Measurements from ENCODE around the gene CFAP46. TPM values are rescaled to one million over a fixed set of nuclear protein-coding genes. Genes with fewer than 3 reads are reported as not detected.
"Not testable (repeated sequence)": the region's sequence is repeated elsewhere in the genome, so short reads cannot be mapped to it uniquely, and the experiment has no call there.

Gene CFAP46
- polyA plus RNA-seq, 1 of the 3 experiments (the other 2 are of a cell fraction) = 3.9 TPM

DNA sequence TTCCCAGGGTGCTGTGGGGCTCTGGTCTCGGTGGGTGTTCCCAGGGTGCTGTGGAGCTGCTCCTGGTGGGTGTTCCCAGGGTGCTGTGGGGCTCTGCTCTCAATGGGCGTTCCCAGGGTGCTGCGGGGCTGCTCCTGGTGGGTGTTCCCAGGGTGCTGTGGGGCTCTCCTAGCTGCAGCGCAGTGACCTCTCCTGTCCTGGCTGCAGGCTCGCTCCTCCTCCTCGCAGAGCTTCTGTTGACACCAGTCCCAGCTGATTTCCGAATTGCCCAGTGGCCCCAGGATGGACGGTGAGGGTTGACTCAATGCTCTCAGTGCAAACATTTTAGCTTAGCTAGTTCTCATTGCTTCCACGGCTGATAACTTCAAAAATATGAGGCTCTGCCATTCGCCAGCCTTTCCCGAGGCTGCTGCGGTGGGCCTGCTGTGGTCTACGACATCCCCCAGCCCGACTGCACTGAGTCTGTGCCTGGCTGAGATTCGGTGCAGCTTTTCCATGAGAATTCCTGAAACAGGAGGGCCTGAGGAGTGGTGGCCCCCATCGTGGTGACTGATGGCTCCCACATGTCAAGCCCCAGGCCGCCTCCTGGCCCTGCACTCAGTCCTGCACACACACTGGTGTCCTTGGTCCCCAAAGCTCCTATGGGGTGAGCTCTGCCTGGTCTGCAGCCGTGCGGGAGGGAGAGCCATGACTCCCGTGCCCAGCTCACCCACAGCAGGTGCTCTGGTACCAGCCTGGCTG, 98.1 kb downstream of the CFAP46 start:
- WGBS (ENCODE audit: low lambda C conversion rate) = 44% methylated on average over 8 of the region's 20 CpGs
- POLR2A ChIA-PET = no interaction called here
- Histone ChIP-seq H3K4me1 (ENCODE audit: control insufficient read depth in 1 of 2, insufficient read depth in 2 of 2, low read depth in 1 of 2, low read length in 1 of 2) (peaks cover 0 to 2% of the 10 kb centered on the region in 2 experiments; a peak in 1 of 4 replicates), H3K9me3 (peaks cover 7% of the 10 kb centered on the region; the same call in 1 of the 2 replicates), H3K4me2 (no peak overlapping the region), H3F3A (replicated peaks; ENCODE audit: insufficient read depth) (no peaks in the 10 kb centered on the region), H3K27me3 (ENCODE audit: insufficient read depth) (no peaks in the 10 kb centered on the region), H3K9ac (no peak overlapping the region), H3K27ac (ENCODE audit: low read depth in 2 of 2, low read length in 1 of 2) (no peak overlapping the region), H3K4me3 (ENCODE audit: low read depth in 2 of 2, low read length in 1 of 2) (no peak overlapping the region), H2AFZ (ENCODE audit: low read depth) (no peak overlapping the region), H3K79me2 (ENCODE audit: insufficient read depth) (no peaks in the 10 kb centered on the region), H4K20me1 (ENCODE audit: insufficient read depth) (no peaks in the 10 kb centered on the region), H3K36me3 (replicated peaks in 1 of 2; ENCODE audit: control insufficient read depth in 1 of 2, insufficient read depth in 2 of 2, low read length in 1 of 2) (no peaks in the 10 kb centered on the region), H3K9me2 (no peaks in the 10 kb centered on the region)
- CTCF ChIA-PET = interaction anchor here (0.6 to 1.5 kb wide), 3 partner anchors 31 to 192 kb away, joined by 3 to 4 read pairs (median 3); no protein-coding TSS in a partner anchor
- DNase-seq = no peak
- TF ChIP-seq ELF1 (IDR thresholded peaks at IDR 0.05) (no peak), FOXM1 (IDR thresholded peaks at IDR 0.05; ENCODE audit: low read depth) (no peak), IRF3 (IDR thresholded peaks at IDR 0.05; ENCODE audit: low read depth, low read length) (no peak), CHD2 (IDR thresholded peaks at IDR 0.05; ENCODE audit: low read length, partially characterized antibody) (no peak), ZBTB33 (IDR thresholded peaks at IDR 0.05; ENCODE audit: borderline replicate concordance, low read depth) (no peak), GABPA (IDR thresholded peaks at IDR 0.05; ENCODE audit: low read depth) (no peak), USF2 (IDR thresholded peaks at IDR 0.05; ENCODE audit: borderline replicate concordance, low read depth, low read length) (no peak), YY1 (IDR thresholded peaks at IDR 0.05; ENCODE audit: low read depth) (no peak), RCOR1 (IDR thresholded peaks at IDR 0.05; ENCODE audit: low read length) (no peak), TEAD4 (IDR thresholded peaks at IDR 0.05; ENCODE audit: borderline replicate concordance, insufficient read depth) (no peak), FOSL2 (IDR thresholded peaks at IDR 0.05; ENCODE audit: borderline replicate concordance, low read depth) (no peak), SMC3 (IDR thresholded peaks at IDR 0.05; ENCODE audit: low read depth, low read length) (no peak), NRF1 (IDR thresholded peaks at IDR 0.05; ENCODE audit: low read depth, low read length) (no peak), RFX5 (IDR thresholded peaks at IDR 0.05; ENCODE audit: low read length) (no peak), POLR2AphosphoS5 (IDR thresholded peaks at IDR 0.05; ENCODE audit: low read depth, low read length) (no peak), MEF2A (IDR thresholded peaks at IDR 0.05; ENCODE audit: borderline replicate concordance, low read depth) (no peak), TAF1 (IDR thresholded peaks at IDR 0.05; ENCODE audit: borderline replicate concordance, low read depth, low read length) (no peak)
- TF ChIP-seq, protein P1, sequence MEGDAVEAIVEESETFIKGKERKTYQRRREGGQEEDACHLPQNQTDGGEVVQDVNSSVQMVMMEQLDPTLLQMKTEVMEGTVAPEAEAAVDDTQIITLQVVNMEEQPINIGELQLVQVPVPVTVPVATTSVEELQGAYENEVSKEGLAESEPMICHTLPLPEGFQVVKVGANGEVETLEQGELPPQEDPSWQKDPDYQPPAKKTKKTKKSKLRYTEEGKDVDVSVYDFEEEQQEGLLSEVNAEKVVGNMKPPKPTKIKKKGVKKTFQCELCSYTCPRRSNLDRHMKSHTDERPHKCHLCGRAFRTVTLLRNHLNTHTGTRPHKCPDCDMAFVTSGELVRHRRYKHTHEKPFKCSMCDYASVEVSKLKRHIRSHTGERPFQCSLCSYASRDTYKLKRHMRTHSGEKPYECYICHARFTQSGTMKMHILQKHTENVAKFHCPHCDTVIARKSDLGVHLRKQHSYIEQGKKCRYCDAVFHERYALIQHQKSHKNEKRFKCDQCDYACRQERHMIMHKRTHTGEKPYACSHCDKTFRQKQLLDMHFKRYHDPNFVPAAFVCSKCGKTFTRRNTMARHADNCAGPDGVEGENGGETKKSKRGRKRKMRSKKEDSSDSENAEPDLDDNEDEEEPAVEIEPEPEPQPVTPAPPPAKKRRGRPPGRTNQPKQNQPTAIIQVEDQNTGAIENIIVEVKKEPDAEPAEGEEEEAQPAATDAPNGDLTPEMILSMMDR (IDR thresholded peaks at IDR 0.05) = no peak

DNA sequence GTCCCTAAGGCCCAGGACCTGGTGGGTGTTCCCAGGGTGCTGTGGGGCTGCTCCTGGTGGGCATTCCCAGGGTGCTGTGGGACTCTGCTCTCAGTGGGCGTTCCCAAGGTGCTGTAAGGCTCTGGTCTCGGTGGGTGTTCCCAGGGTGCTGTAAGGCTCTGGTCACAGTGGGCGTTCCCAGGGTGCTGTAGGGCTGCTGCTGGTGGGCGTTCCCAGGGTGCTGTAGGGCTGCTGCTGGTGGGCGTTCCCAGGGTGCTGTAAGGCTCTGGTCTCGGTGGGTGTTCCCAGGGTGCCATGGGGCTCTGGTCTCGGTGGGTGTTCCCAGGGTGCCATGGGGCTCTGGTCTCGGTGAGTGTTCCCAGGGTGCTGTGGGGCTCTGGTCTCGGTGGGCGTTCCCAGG, 99.1 kb downstream of the CFAP46 start:
- H3K27me3 ChIP-seq (ENCODE audit: insufficient read depth); H3K4me1 ChIP-seq (ENCODE audit: control insufficient read depth in 1 of 2, insufficient read depth in 2 of 2, low read depth in 1 of 2, low read length in 1 of 2); H3K79me2 ChIP-seq (ENCODE audit: insufficient read depth); H3K36me3 ChIP-seq (replicated peaks in 1 of 2; ENCODE audit: control insufficient read depth in 1 of 2, insufficient read depth in 2 of 2, low read length in 1 of 2); H3K27ac ChIP-seq (ENCODE audit: low read depth in 2 of 2, low read length in 1 of 2); H3K4me3 ChIP-seq (ENCODE audit: low read depth in 2 of 2, low read length in 1 of 2); H4K20me1 ChIP-seq (ENCODE audit: insufficient read depth); H3F3A ChIP-seq (replicated peaks; ENCODE audit: insufficient read depth); POLR2A ChIA-PET; H2AFZ ChIP-seq (ENCODE audit: low read depth); H3K4me2 ChIP-seq; H3K9me3 ChIP-seq; CTCF ChIA-PET; H3K9ac ChIP-seq; H3K9me2 ChIP-seq; DNase-seq: not testable (repeated sequence)
- WGBS (ENCODE audit: low lambda C conversion rate) = 35% methylated on average over 4 of the region's 10 CpGs
